Stomach smooth muscle (tissue), 2 donors: Measurements from ENCODE around the gene ART4.

ENCODE experiments used
- H3K27ac ChIP-seq: one replicate; pipeline ENCODE4 v1.7.0; 2013; ENCODE audit warnings: mild to moderate bottlenecking, low read length, inconsistent platforms
- H3K27me3 ChIP-seq, 2 donors: one replicate each; pipeline ENCODE4 v1.7.0; 2013; ENCODE audit warnings: low read length in 2 of 2; ENCODE audit not compliant: insufficient read depth in 2 of 2, control insufficient read depth in 1 of 2
- H3K36me3 ChIP-seq, 2 donors: one replicate each; pipeline ENCODE4 v1.7.0; 2013; ENCODE audit warnings: low read length in 2 of 2; ENCODE audit not compliant: control insufficient read depth in 2 of 2, insufficient read depth in 2 of 2
- H3K4me1 ChIP-seq: one replicate; pipeline ENCODE4 v1.7.0; 2013; ENCODE audit warnings: low read length; ENCODE audit not compliant: control insufficient read depth, insufficient read depth
- H3K4me3 ChIP-seq, 2 donors: one replicate each; pipeline ENCODE4 v1.7.0; 2013; ENCODE audit warnings: low read length in 2 of 2
- H3K9ac ChIP-seq, 2 donors: one replicate each; pipeline ENCODE4 v1.7.0; 2013; ENCODE audit warnings: low read length in 2 of 2, mild to moderate bottlenecking in 1 of 2
- H3K9me3 ChIP-seq, 2 donors: one replicate each; pipeline ENCODE4 v1.7.0; 2013; ENCODE audit warnings: low read length in 2 of 2; ENCODE audit not compliant: control insufficient read depth in 2 of 2
- donor health status: healthy.
- donor health status: Pancreatic carcinoma.

Gene ART4

GRCh38 chr12:14843425-14843887 lies at the start of gene ART4:
TSS of gene ART4 (minus strand) at chr12:14843526. CDS start at chr12:14843113, 413 bp downstream.
- H3K27ac ChIP-seq = peak within 1 kb of the TSS; percentile 4
- no peaks in the 10 kb centered on the region for H3K36me3 ChIP-seq
- H3K4me3 ChIP-seq = no peak within 1 kb of the TSS
- H3K27me3 ChIP-seq = no peaks in the 10 kb centered on the region
- no peaks in the 10 kb centered on the region for H3K9me3 ChIP-seq
- H3K9ac ChIP-seq = no peak within 1 kb of the TSS
- peaks cover 5% of the 10 kb centered on the region for H3K4me1 ChIP-seq

GRCh38 chr12:14892726-14893505 lies 49.6 kb upstream of the ART4 start:
- Histone ChIP-seq H3K4me3 (no peak overlapping the region), H3K36me3 (no peaks in the 10 kb centered on the region), H3K27me3 (no peaks in the 10 kb centered on the region), H3K9me3 (no peaks in the 10 kb centered on the region), H3K27ac (peak overlapping the region; percentile 59), H3K9ac (no peak overlapping the region), H3K4me1 (no peaks in the 10 kb centered on the region)

GRCh38 chr12:14890701-14891100 lies 47.4 kb upstream of the ART4 start:
- Histone ChIP-seq H3K36me3 (no peaks in the 10 kb centered on the region), H3K4me3 (no peak overlapping the region), H3K27ac (no peak overlapping the region), H3K9me3 (no peaks in the 10 kb centered on the region), H3K9ac (no peak overlapping the region), H3K27me3 (no peaks in the 10 kb centered on the region), H3K4me1 (peaks cover 4% of the 10 kb centered on the region)

- H3K27me3 ChIP-seq = no peaks in the 10 kb centered on the region
- no peak overlapping the region for H3K9ac ChIP-seq
- no peaks in the 10 kb centered on the region for H3K9me3 ChIP-seq
- peak overlapping the region; percentile 59 for H3K27ac ChIP-seq
- peaks cover 5% of the 10 kb centered on the region for H3K4me1 ChIP-seq
- H3K36me3 ChIP-seq = no peaks in the 10 kb centered on the region
- H3K4me3 ChIP-seq = no peak overlapping the region
Observed at GRCh38 chr12:14886271-14886670, 42.9 kb upstream of the ART4 start.

- H3K9me3 ChIP-seq = no peaks in the 10 kb centered on the region
- no peaks in the 10 kb centered on the region for H3K27me3 ChIP-seq
- peaks cover 5% of the 10 kb centered on the region for H3K4me1 ChIP-seq
- peak within 1 kb of the TSS; percentile 68 for H3K27ac ChIP-seq
- H3K36me3 ChIP-seq = no peaks in the 10 kb centered on the region
- peak within 1 kb of the TSS; percentile 50 to 81 for H3K9ac ChIP-seq
- H3K4me3 ChIP-seq = peak within 1 kb of the TSS; percentile 65 to 76
Observed at GRCh38 chr12:14885718-14886221, 42.4 kb upstream of the ART4 start, which contains the start of gene MGP. TSS of gene MGP (minus strand) at chr12:14885854. CDS start at chr12:14885791, 63 bp downstream.

GRCh38 chr12:14884458-14884878 lies 41.1 kb upstream of the ART4 start:
- H3K9me3 ChIP-seq = no peaks in the 10 kb centered on the region
- peaks cover 5% of the 10 kb centered on the region for H3K4me1 ChIP-seq
- H3K36me3 ChIP-seq = no peaks in the 10 kb centered on the region
- H3K27ac ChIP-seq = peak overlapping the region; percentile 68
- H3K4me3 ChIP-seq = peak overlapping the region; percentile 39 to 76
- H3K27me3 ChIP-seq = no peaks in the 10 kb centered on the region
- peak overlapping the region; percentile 50 to 69 for H3K9ac ChIP-seq

- Histone ChIP-seq H3K27ac (no peak overlapping the region), H3K27me3 (no peaks in the 10 kb centered on the region), H3K4me1 (peaks cover 5% of the 10 kb centered on the region), H3K4me3 (peak overlapping the region; percentile 34 to 76), H3K36me3 (no peaks in the 10 kb centered on the region), H3K9me3 (no peaks in the 10 kb centered on the region), H3K9ac (peak overlapping the region in 1 of 2 donors; percentile 7)
Observed at GRCh38 chr12:14883686-14884085, 40.4 kb upstream of the ART4 start.

GRCh38 chr12:14880890-14881453 lies 37.6 kb upstream of the ART4 start:
- no peak overlapping the region for H3K4me3 ChIP-seq
- H3K36me3 ChIP-seq = no peaks in the 10 kb centered on the region
- H3K9me3 ChIP-seq = no peaks in the 10 kb centered on the region
- no peak overlapping the region for H3K9ac ChIP-seq
- H3K27ac ChIP-seq = no peak overlapping the region
- peaks cover 4% of the 10 kb centered on the region for H3K4me1 ChIP-seq
- no peaks in the 10 kb centered on the region for H3K27me3 ChIP-seq

GRCh38 chr12:14879222-14879933 lies 36.1 kb upstream of the ART4 start:
- Histone ChIP-seq H3K27ac (no peak overlapping the region), H3K27me3 (no peaks in the 10 kb centered on the region)

GRCh38 chr12:14878488-14878887 lies 35.2 kb upstream of the ART4 start:
- Histone ChIP-seq H3K9me3 (no peaks in the 10 kb centered on the region), H3K4me3 (no peak overlapping the region), H3K9ac (no peak overlapping the region), H3K27me3 (no peaks in the 10 kb centered on the region), H3K27ac (no peak overlapping the region), H3K4me1 (no peaks in the 10 kb centered on the region), H3K36me3 (no peaks in the 10 kb centered on the region)

More at GRCh38 chr12:14879222-14879933, 36.1 kb upstream of the ART4 start:
- H3K9me3 ChIP-seq = no peaks in the 10 kb centered on the region
- no peaks in the 10 kb centered on the region for H3K36me3 ChIP-seq
- no peak overlapping the region for H3K9ac ChIP-seq
- H3K4me3 ChIP-seq = no peak overlapping the region
- no peaks in the 10 kb centered on the region for H3K4me1 ChIP-seq
